Bone marrow (tissue), 2 donors: ENCODE measurements around the gene DACH2.

ENCODE experiments used
- DNase-seq, 2 donors: peaks; one replicate each; lab custom pipeline; 2025; lab: John Stamatoyannopoulos, UW

DACH2 gene

DNA sequence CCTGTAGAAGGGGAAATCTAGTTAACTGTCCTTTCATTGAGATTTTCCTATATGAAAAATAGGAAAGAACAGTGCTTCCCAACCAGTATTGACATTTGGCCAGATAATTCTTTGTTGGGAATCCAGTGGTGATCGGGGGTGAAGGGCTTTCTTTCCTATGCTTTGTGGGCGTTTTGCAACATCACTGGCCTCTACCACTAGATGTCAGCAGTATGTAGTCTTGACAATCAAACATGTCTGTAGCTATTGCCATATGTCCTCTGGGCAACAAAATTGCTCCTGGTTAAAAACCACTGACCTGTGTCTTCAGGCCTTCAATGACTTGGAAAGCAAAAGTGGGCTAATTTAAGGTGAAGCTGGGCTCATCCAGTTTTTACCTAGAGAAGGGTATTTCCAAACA, 658.5 kb downstream of the DACH2 start:
- no peak for DNase-seq

DNA sequence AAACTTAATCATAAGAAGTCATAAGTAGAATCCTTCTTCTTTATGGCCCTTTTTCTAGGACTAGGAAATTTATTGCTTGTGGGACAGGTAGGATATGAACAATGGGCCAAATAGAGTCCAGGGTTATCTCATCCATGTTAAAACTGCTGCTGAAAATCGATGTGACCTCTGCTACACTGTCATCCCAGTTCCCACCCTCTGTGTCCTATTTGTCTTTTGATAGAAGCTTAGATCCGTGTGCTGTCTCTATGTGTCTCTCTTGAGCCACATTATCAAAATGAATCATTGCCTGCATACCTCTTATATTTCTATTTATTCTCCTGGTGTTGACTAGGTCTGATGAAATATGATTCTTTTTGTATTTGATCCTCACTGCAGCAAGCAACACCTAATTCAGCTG, 661.4 kb downstream of the DACH2 start:
- no peak for DNase-seq

GRCh38 chrX:86829786-86830185, 681.5 kb downstream of the DACH2 start:
- no peak for DNase-seq

- no peak for DNase-seq
Measured at GRCh38 chrX:86830685-86831084, 682.4 kb downstream of the DACH2 start.

DNA sequence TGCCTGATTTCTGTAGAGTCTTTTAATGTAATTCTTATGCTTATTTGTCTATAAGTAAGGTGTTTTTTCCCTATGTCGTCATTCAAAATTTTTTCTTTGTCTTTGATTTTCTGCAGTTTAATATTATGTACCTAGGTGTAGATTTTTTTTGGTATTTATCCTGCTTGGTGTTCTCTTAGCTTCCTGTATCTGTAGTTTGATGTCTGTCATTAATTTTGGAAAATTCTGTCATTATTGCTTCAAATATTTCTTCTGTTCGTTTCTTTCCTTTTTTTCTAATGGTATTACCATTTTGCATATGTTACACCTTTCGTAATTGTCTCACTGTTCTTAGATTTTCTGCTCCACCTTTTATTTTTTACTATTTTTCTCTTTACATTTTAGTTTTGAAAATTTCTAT, 696.9 kb downstream of the DACH2 start:
- DNase-seq, result no peak
